ENCODE data around the gene LRRC72.

The LRRC72 gene

GRCh38 chr7:16542401-16542800 lies 15.8 kb downstream of the LRRC72 start:
- TF ChIP-seq, protein P1, sequence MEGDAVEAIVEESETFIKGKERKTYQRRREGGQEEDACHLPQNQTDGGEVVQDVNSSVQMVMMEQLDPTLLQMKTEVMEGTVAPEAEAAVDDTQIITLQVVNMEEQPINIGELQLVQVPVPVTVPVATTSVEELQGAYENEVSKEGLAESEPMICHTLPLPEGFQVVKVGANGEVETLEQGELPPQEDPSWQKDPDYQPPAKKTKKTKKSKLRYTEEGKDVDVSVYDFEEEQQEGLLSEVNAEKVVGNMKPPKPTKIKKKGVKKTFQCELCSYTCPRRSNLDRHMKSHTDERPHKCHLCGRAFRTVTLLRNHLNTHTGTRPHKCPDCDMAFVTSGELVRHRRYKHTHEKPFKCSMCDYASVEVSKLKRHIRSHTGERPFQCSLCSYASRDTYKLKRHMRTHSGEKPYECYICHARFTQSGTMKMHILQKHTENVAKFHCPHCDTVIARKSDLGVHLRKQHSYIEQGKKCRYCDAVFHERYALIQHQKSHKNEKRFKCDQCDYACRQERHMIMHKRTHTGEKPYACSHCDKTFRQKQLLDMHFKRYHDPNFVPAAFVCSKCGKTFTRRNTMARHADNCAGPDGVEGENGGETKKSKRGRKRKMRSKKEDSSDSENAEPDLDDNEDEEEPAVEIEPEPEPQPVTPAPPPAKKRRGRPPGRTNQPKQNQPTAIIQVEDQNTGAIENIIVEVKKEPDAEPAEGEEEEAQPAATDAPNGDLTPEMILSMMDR (IDR thresholded peaks at IDR 0.05; ENCODE audit: low read depth, low read length, missing control alignments) = no peak
- DNase-seq (ENCODE audit: extremely low read depth, low read depth) = no peak
- no peak overlapping the region for H3K4me3 ChIP-seq (replicated peaks; ENCODE audit: low read depth, low read length)

GRCh38 chr7:16543456-16543855 lies 16.8 kb downstream of the LRRC72 start:
- no peak for DNase-seq (ENCODE audit: extremely low read depth, low read depth)
- TF ChIP-seq, protein P1 (IDR thresholded peaks at IDR 0.05; ENCODE audit: low read depth, low read length, missing control alignments) = no peak
- no peak overlapping the region for H3K4me3 ChIP-seq (replicated peaks; ENCODE audit: low read depth, low read length)

DNA sequence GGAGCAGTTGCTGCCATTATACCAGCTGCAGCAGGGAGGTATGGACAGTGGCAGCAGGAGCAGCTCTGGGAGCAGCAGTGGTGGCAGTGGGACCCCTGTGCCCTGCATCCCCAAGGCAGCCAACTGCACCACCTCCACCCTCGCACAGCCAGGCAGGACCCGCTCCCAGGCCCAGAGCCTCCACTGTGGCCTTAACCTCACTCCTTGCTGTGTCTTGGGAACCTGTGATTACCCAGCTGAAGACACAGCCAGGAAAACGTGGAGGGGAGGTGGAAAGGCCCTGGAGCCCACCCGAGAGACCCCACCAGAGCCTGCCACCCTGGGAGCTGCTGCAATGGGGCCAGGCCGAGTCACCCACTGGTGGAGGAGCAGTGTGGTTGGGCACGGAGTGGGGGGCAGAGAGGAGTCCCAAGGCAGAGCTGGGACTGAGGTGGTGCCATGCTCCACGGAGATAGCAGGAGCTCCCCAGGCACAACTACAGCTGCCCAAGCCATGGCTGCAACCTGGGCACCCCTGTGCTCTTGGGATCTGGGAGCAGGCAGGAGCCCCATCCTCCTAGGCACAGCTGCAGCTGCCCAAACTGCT lies 20.4 kb downstream of the LRRC72 start:
- no peak overlapping the region for H3K4me3 ChIP-seq (replicated peaks; ENCODE audit: low read depth, low read length)
- no peak for DNase-seq (ENCODE audit: extremely low read depth, low read depth)

DNA sequence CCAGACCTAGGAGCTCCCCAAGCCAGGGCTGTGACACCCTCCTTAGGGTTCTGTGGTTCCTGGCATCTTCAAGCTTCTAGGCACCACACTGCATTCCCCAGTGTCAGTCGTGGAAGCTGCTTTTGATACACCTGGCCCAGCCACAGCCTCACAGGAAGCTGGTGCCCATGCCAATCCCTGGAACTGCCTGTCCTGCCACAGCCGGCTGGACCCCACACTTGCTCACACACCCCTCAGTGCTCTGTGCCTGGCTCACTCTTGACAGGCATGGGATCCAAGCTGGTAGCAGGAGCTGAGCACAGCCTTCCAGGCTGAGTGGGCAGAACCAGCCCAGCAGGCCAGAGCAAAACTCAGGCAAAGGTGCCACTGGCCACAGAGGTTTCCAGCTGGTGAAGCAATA lies 21.8 kb downstream of the LRRC72 start:
- no peak overlapping the region for H3K4me3 ChIP-seq (replicated peaks; ENCODE audit: low read depth, low read length)
- TF ChIP-seq, protein P1 (IDR thresholded peaks at IDR 0.05; ENCODE audit: low read depth, low read length, missing control alignments) = no peak
- no peak for DNase-seq (ENCODE audit: extremely low read depth, low read depth)

More for the DNA sequence above, 20.4 kb downstream of the LRRC72 start:
- TF ChIP-seq, protein P1 (IDR thresholded peaks at IDR 0.05; ENCODE audit: low read depth, low read length, missing control alignments) = no peak

DNA sequence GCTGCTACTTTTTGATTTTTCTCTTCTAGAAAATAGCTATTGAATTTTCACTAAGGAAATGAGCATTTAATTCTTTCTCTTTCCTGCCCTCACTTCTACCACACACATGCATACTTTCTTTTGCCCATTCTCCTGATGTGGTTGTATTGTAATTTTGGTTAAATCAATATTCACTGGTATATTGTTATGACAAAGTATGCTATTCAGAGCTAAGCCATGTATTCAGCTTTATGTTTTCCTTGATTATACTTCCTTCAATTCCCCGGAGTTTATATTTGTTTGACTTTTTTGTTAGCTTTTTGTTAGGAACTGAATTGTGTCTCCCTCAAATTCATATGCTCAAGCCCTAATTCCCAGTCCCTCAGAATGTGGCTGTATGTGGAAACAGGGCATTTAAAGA lies 24.0 kb downstream of the LRRC72 start:
- no peak overlapping the region for H3K4me3 ChIP-seq (replicated peaks; ENCODE audit: low read depth, low read length)
- TF ChIP-seq, protein P1 (IDR thresholded peaks at IDR 0.05; ENCODE audit: low read depth, low read length, missing control alignments) = no peak
- DNase-seq (ENCODE audit: extremely low read depth, low read depth) = no peak

GRCh38 chr7:16554518-16555236 lies 28.1 kb downstream of the LRRC72 start:
- TF ChIP-seq, protein P1 (IDR thresholded peaks at IDR 0.05; ENCODE audit: low read depth, low read length, missing control alignments) = no peak
- no peak overlapping the region for H3K4me3 ChIP-seq (replicated peaks; ENCODE audit: low read depth, low read length)
- DNase-seq (ENCODE audit: extremely low read depth, low read depth) = no peak
